IMR-90 (cell line): ENCODE results near the gene ANO7. TPM values are rescaled to one million over a fixed set of nuclear protein-coding genes. Genes with fewer than 3 reads are reported as not detected.

ENCODE experiments used
- ATAC-seq: fragments of 200-7000 bp; cut with Tn5 transposase; 2 replicates; pipeline ENCODE4 v1.9.1; 2020; ENCODE audit warnings: low read depth, mild to moderate bottlenecking, moderate library complexity
- BruUV-seq: library from RNA; stranded (reverse); fragments of 400-500 nt; replicated peaks from 2 replicates; lab custom pipeline; 2021; lab: Mats Ljungman, UMichigan
- CTCF ChIA-PET: fragments of 300-600 bp; formaldehyde crosslinking; extraction: SDS; loops from one replicate; lab custom pipeline; 2021; ENCODE audit warnings: antibody characterized with exemption; lab: Yijun Ruan, JAX
- POLR2A ChIA-PET: fragments of 300-600 bp; sonication (Branson Sonifier 250); formaldehyde crosslinking; loops from one replicate; lab custom pipeline; 2022; ENCODE audit warnings: antibody characterized with exemption; ENCODE audit not compliant: unreplicated experiment; lab: Charles Lee
- DNase-seq: peaks from one replicate; pipeline ENCODE4 v3.0.0; 2013
- H2AFZ ChIP-seq: replicated peaks from 2 replicates; pipeline ENCODE3; 2013; ENCODE audit warnings: low read length, mild to moderate bottlenecking; ENCODE audit not compliant: poor library complexity
- H2AK5ac ChIP-seq: 2 replicates; pipeline ENCODE4 v1.6.1; 2013; ENCODE audit warnings: low read depth, low read length, inconsistent platforms
- H2AK9ac ChIP-seq: replicated peaks from 2 replicates; pipeline ENCODE3; 2013; ENCODE audit warnings: mild to moderate bottlenecking, low read depth, low read length, moderate library complexity; ENCODE audit not compliant: poor library complexity
- H2BK120ac ChIP-seq: 2 replicates; pipeline ENCODE4 v1.6.1; 2013; ENCODE audit warnings: low read depth, low read length, inconsistent platforms
- H2BK15ac ChIP-seq: 3 replicates; pipeline ENCODE4 v1.6.1; 2013; ENCODE audit warnings: low read depth, low read length, inconsistent platforms
- H2BK20ac ChIP-seq: 2 replicates; pipeline ENCODE4 v1.6.1; 2013; ENCODE audit warnings: low read depth, mild to moderate bottlenecking, inconsistent platforms, low read length, moderate library complexity
- H2BK5ac ChIP-seq: 2 replicates; pipeline ENCODE4 v1.6.1; 2013; ENCODE audit warnings: mild to moderate bottlenecking, low read depth, low read length, inconsistent platforms; ENCODE audit not compliant: poor library complexity, severe bottlenecking
- H3K14ac ChIP-seq: replicated peaks from 2 replicates; pipeline ENCODE4 v1.6.1; 2013; ENCODE audit warnings: low read depth, low read length, inconsistent platforms
- H3K18ac ChIP-seq: 2 replicates; pipeline ENCODE4 v1.6.1; 2013; ENCODE audit warnings: low read depth, low read length, control low read depth
- H3K23ac ChIP-seq: 2 replicates; pipeline ENCODE4 v1.6.1; 2013; ENCODE audit warnings: low read depth, low read length, inconsistent platforms
- H3K27ac ChIP-seq: 2 replicates; pipeline ENCODE4 v1.5.1; 2013; ENCODE audit warnings: mild to moderate bottlenecking, control low read depth, low read length; ENCODE audit not compliant: insufficient read depth
- H3K27me3 ChIP-seq: 2 replicates; pipeline ENCODE4 v1.6.1; 2013; ENCODE audit warnings: low read length; ENCODE audit not compliant: control insufficient read depth, insufficient read depth
- H3K36me3 ChIP-seq: 2 replicates; pipeline ENCODE4 v1.6.1; 2013; ENCODE audit warnings: low read length, mixed read lengths; ENCODE audit not compliant: control insufficient read depth, insufficient read depth
- H3K4ac ChIP-seq: 2 replicates; pipeline ENCODE4 v1.6.1; 2013; ENCODE audit warnings: low read depth, low read length, inconsistent platforms
- H3K4me1 ChIP-seq: 2 replicates; pipeline ENCODE4 v1.6.1; 2013; ENCODE audit warnings: low read length, mixed read lengths; ENCODE audit not compliant: control insufficient read depth, insufficient read depth
- H3K4me2 ChIP-seq: 2 replicates; pipeline ENCODE4 v1.6.1; 2013; ENCODE audit warnings: low read depth, mild to moderate bottlenecking, control low read depth, low read length, moderate library complexity
- H3K4me3 ChIP-seq: 2 replicates; pipeline ENCODE4 v1.5.1; 2013; ENCODE audit warnings: low read depth, mild to moderate bottlenecking, control low read depth, low read length, moderate library complexity; ENCODE audit not compliant: insufficient read depth
- H3K56ac ChIP-seq: 2 replicates; pipeline ENCODE4 v1.6.1; 2013; ENCODE audit warnings: low read length, inconsistent platforms; ENCODE audit not compliant: insufficient read depth; ENCODE audit errors: extremely low read depth
- H3K79me1 ChIP-seq, 2 experiments: 2 replicates each; pipeline ENCODE4 v1.6.1; 2013; ENCODE audit warnings: low read length in 2 of 2, inconsistent platforms in 1 of 2, low read depth in 1 of 2
- H3K9ac ChIP-seq: 2 replicates; pipeline ENCODE4 v1.6.1; 2013; ENCODE audit warnings: low read depth, low read length, control low read depth
- H3K9me1 ChIP-seq: 2 replicates; pipeline ENCODE4 v1.6.1; 2013; ENCODE audit warnings: low read length, inconsistent platforms; ENCODE audit not compliant: insufficient read depth
- H3K9me3 ChIP-seq: 2 replicates; pipeline ENCODE4 v1.6.1; 2013; ENCODE audit warnings: low read length; ENCODE audit not compliant: control insufficient read depth, insufficient read depth
- H4K20me1 ChIP-seq: 2 replicates; pipeline ENCODE4 v1.6.1; 2013; ENCODE audit warnings: low read length, inconsistent platforms; ENCODE audit not compliant: insufficient read depth
- H4K5ac ChIP-seq: 2 replicates; pipeline ENCODE4 v1.6.1; 2013; ENCODE audit warnings: mild to moderate bottlenecking, low read depth, low read length, control low read depth
- H4K8ac ChIP-seq, 2 experiments: 2 replicates each; pipeline ENCODE4 v1.6.1; 2013; ENCODE audit warnings: low read depth in 2 of 2, low read length in 2 of 2, control low read depth in 1 of 2, inconsistent platforms in 1 of 2
- H4K91ac ChIP-seq: 2 replicates; pipeline ENCODE4 v1.6.1; 2013; ENCODE audit warnings: low read depth, low read length, inconsistent platforms; ENCODE audit not compliant: insufficient read depth
- BHLHE40 ChIP-seq: fragments of 150-350 bp; IDR thresholded peaks from 2 replicates; pipeline ENCODE4 v1.6.1; 2016; ENCODE audit warnings: mild to moderate bottlenecking, low read depth, low read length
- CEBPB ChIP-seq: IDR thresholded peaks from 2 replicates; pipeline ENCODE4 v1.6.1; 2012; ENCODE audit warnings: low read depth, low read length, improper control_type of control experiment
- CHD1 ChIP-seq: IDR thresholded peaks from 2 replicates; pipeline ENCODE4 v1.6.1; 2012; ENCODE audit warnings: low read depth, low read length, improper control_type of control experiment
- CTCF ChIP-seq: conservative IDR thresholded peaks from 2 replicates; pipeline ENCODE4 v1.5.1; 2012; ENCODE audit warnings: mild to moderate bottlenecking, low read depth, low read length, improper control_type of control experiment
- ELK1 ChIP-seq: fragments of 150-350 bp; IDR thresholded peaks from 2 replicates; pipeline ENCODE4 v1.6.1; 2016; ENCODE audit warnings: low read depth, mild to moderate bottlenecking, low read length, moderate library complexity, borderline replicate concordance
- FOS ChIP-seq: fragments of 150-350 bp; IDR thresholded peaks from 2 replicates; pipeline ENCODE4 v1.6.1; 2016; ENCODE audit warnings: low read depth, low read length
- MAFK ChIP-seq: IDR thresholded peaks from 2 replicates; pipeline ENCODE4 v1.6.1; 2012; ENCODE audit warnings: low read depth, low read length, improper control_type of control experiment
- MAZ ChIP-seq: IDR thresholded peaks from 2 replicates; pipeline ENCODE4 v1.6.1; 2012; ENCODE audit warnings: low read depth, mild to moderate bottlenecking, low read length, improper control_type of control experiment, moderate library complexity, borderline replicate concordance
- MXI1 ChIP-seq: IDR thresholded peaks from 2 replicates; pipeline ENCODE4 v1.6.1; 2012; ENCODE audit warnings: low read depth, mild to moderate bottlenecking, low read length, moderate library complexity, borderline replicate concordance
- NFE2L2 ChIP-seq: fragments of 150-350 bp; IDR thresholded peaks from 2 replicates; pipeline ENCODE4 v1.6.1; 2016; ENCODE audit warnings: low read depth, mild to moderate bottlenecking, low read length
- POLR2A ChIP-seq: IDR thresholded peaks from 2 replicates; pipeline ENCODE4 v1.6.1; 2012; ENCODE audit warnings: mild to moderate bottlenecking, low read depth, low read length
- RAD21 ChIP-seq: IDR thresholded peaks from 2 replicates; pipeline ENCODE4 v1.6.1; 2012; ENCODE audit warnings: low read length, improper control_type of control experiment
- RCOR1 ChIP-seq: IDR thresholded peaks from 2 replicates; pipeline ENCODE4 v1.6.1; 2012; ENCODE audit warnings: mild to moderate bottlenecking, low read length, improper control_type of control experiment; ENCODE audit not compliant: insufficient replicate concordance
- RFX5 ChIP-seq: IDR thresholded peaks from 2 replicates; pipeline ENCODE4 v1.8.0; 2012; ENCODE audit warnings: low read depth, mild to moderate bottlenecking, low read length, moderate library complexity
- SMC3 ChIP-seq: fragments of 150-350 bp; IDR thresholded peaks from 2 replicates; pipeline ENCODE4 v1.6.1; 2016; ENCODE audit warnings: low read depth, mild to moderate bottlenecking, antibody characterized with exemption, low read length, moderate library complexity
- USF2 ChIP-seq: fragments of 150-350 bp; IDR thresholded peaks from 2 replicates; pipeline ENCODE4 v1.6.1; 2017; ENCODE audit warnings: mild to moderate bottlenecking, antibody characterized with exemption, low read length, low read depth
- WGBS, 2 experiments: methylation state at CpG; one replicate each; pipeline versions ENCODE4 v1.1.5 to v1.1.7; 2013; ENCODE audit warnings: missing lambda C conversion rate in 2 of 2; ENCODE audit not compliant: insufficient read length in 1 of 2; ENCODE audit errors: extremely low coverage in 2 of 2; 5-methylcytosine and 5-hydroxymethylcytosine counted together
- dilution Hi-C: fragments of 300-500 bp; cut with HindIII; formaldehyde crosslinking; loops from one replicate; pipeline ENCODE4 v1.14.3; 2018; ENCODE audit warnings: low sequenced_read_pairs; ENCODE audit not compliant: unreplicated experiment
- in situ Hi-C: fragments of 300-500 bp; cut with MboI; formaldehyde crosslinking; loops from 3 replicates; pipeline ENCODE4 v1.14.3; 2019; ENCODE audit warnings: low sequenced_read_pairs, inconsistent platforms, mixed read lengths
- intact Hi-C: fragments of 100-400 bp; cut with micrococcal nuclease; formaldehyde crosslinking; loops from 2 replicates; pipeline ENCODE4 v1.10.0; 2022
- polyA plus RNA-seq, 3 experiments: library from polyadenylated mRNA; depleted of rRNA; stranded (reverse); fragments of >200 nt; gene quantifications; 2 replicates each; pipeline ENCODE4 v1.2.3, GENCODE V29; 2012; ENCODE audit warnings: low replicate concordance in 1 of 3
- total RNA-seq: library from RNA; depleted of rRNA; stranded (reverse); fragments of >200 nt; gene quantifications from 2 replicates; pipeline ENCODE4 v1.2.3, GENCODE V29; 2012

ANO7 gene
- total and polyA plus RNA-seq, 2 of the 4 experiments (the other 2 are of a cell fraction) = 0.36 to 3.4 TPM

GRCh38 chr2:241248897-241249296 lies 60.4 kb downstream of the ANO7 start:
- DNase-seq = no peak
- Histone ChIP-seq H3K14ac (no peak overlapping the region), H2AK9ac (no peak overlapping the region), H2BK5ac (no peak overlapping the region), H3K9me3 (no peaks in the 10 kb centered on the region), H3K36me3 (peaks cover 89% of the 10 kb centered on the region), H4K5ac (no peak overlapping the region), H3K4ac (no peak overlapping the region), H2BK15ac (no peak overlapping the region), H2AK5ac (no peak overlapping the region), H3K18ac (no peak overlapping the region), H3K4me2 (no peak overlapping the region), H3K79me1 (peaks cover 39 to 83% of the 10 kb centered on the region in 2 experiments), H4K91ac (no peak overlapping the region), H4K20me1 (peaks cover 93% of the 10 kb centered on the region), H2BK120ac (no peak overlapping the region), H3K4me1 (no peaks in the 10 kb centered on the region), H3K27ac (no peak overlapping the region), H3K9ac (no peak overlapping the region), H3K23ac (no peak overlapping the region), H3K27me3 (no peaks in the 10 kb centered on the region), H2AFZ (no peak overlapping the region), H3K56ac (no peak overlapping the region), H3K4me3 (no peak overlapping the region), H2BK20ac (no peak overlapping the region), H4K8ac (no peak overlapping the region), H3K9me1 (peaks cover 4% of the 10 kb centered on the region)
- ATAC-seq = no peak
- in situ Hi-C loops (no loop called here), dilution Hi-C loops (no loop called here), intact Hi-C loops (no loop called here)
- 100% methylated on average over 1 of the region's 6 CpGs; no CpG with 5 or more reads in 1 of the 2 experiments for WGBS, 2 experiments
- CTCF ChIA-PET = interaction anchor here (0.8 kb wide), 1 partner anchor 140 kb away, joined by 3 read pairs; no protein-coding TSS in a partner anchor
- no TSS peak for BruUV-seq
- TF ChIP-seq RFX5 (no peak), MAFK (no peak), MAZ (no peak), RCOR1 (no peak), SMC3 (no peak), USF2 (no peak), NFE2L2 (no peak), RAD21 (no peak), MXI1 (no peak), FOS (no peak), BHLHE40 (no peak), CEBPB (no peak), POLR2A (no peak), CTCF (no peak), CHD1 (no peak), ELK1 (no peak)
- POLR2A ChIA-PET = no interaction called here
